ENCODE measurements around the gene CORT. TPM values are rescaled to one million over a fixed set of nuclear protein-coding genes. Genes with fewer than 3 reads are reported as not detected.

The CORT gene
- polyA plus RNA-seq, 1 donor from 2014 or later: 0.81 TPM

- Histone ChIP-seq H3K9me3 (ENCODE audit: low read length) (no peaks in the 10 kb centered on the region), H2AFZ (ENCODE audit: low read depth, low read length) (no peak overlapping the region), H3K27me3 (ENCODE audit: insufficient read depth, low read depth, low read length) (no peaks in the 10 kb centered on the region), H3K9ac (ENCODE audit: low read length) (no peak overlapping the region), H3K9me2 (ENCODE audit: insufficient read depth, low read length) (no peaks in the 10 kb centered on the region), H3F3A (ENCODE audit: insufficient read depth, low read length, poor library complexity, severe bottlenecking) (no peaks in the 10 kb centered on the region), H3K4me2 (ENCODE audit: low read length) (no peak overlapping the region), H3K79me2 (replicated peaks; ENCODE audit: insufficient read depth, low read length) (no peaks in the 10 kb centered on the region), H3K27ac (ENCODE audit: low read length) (no peak overlapping the region), H3K4me3 (ENCODE audit: low read length) (no peak overlapping the region), H3K36me3 (ENCODE audit: insufficient read depth, low read length) (no peaks in the 10 kb centered on the region), H4K20me1 (ENCODE audit: insufficient read depth) (no peaks in the 10 kb centered on the region)
- TF ChIP-seq CTCF (IDR thresholded peaks at IDR 0.05; ENCODE audit: poor library complexity, severe bottlenecking) (no peak), REST (IDR thresholded peaks at IDR 0.05; ENCODE audit: borderline replicate concordance) (no peak), RAD21 (conservative IDR thresholded peaks at IDR 0.05) (no peak), MXI1 (conservative IDR thresholded peaks at IDR 0.05; ENCODE audit: poor library complexity, severe bottlenecking) (no peak), POLR2AphosphoS5 (IDR thresholded peaks at IDR 0.05) (no peak), EP300 (conservative IDR thresholded peaks at IDR 0.05; ENCODE audit: poor library complexity, severe bottlenecking) (no peak), TAF1 (IDR thresholded peaks at IDR 0.05; ENCODE audit: low read depth) (no peak), EZH2 (IDR thresholded peaks at IDR 0.05; ENCODE audit: borderline replicate concordance, insufficient read depth, low read length, poor library complexity, severe bottlenecking) (no peak), SMC3 (conservative IDR thresholded peaks at IDR 0.05; ENCODE audit: poor library complexity) (no peak)
These were observed 28.2 kb upstream of the CORT start for GRCh38 chr1:10421637-10422036.

- Histone ChIP-seq H4K20me1 (ENCODE audit: insufficient read depth) (no peaks in the 10 kb centered on the region), H3K79me2 (replicated peaks; ENCODE audit: insufficient read depth, low read length) (no peaks in the 10 kb centered on the region), H2AFZ (ENCODE audit: low read depth, low read length) (no peak overlapping the region), H3K36me3 (ENCODE audit: insufficient read depth, low read length) (no peaks in the 10 kb centered on the region), H3K27me3 (ENCODE audit: insufficient read depth, low read depth, low read length) (no peaks in the 10 kb centered on the region), H3K27ac (ENCODE audit: low read length) (no peak overlapping the region), H3K4me2 (ENCODE audit: low read length) (no peak overlapping the region), H3K4me3 (ENCODE audit: low read length) (no peak overlapping the region), H3K9me3 (ENCODE audit: low read length) (no peaks in the 10 kb centered on the region), H3F3A (ENCODE audit: insufficient read depth, low read length, poor library complexity, severe bottlenecking) (no peaks in the 10 kb centered on the region), H3K9me2 (ENCODE audit: insufficient read depth, low read length) (no peaks in the 10 kb centered on the region), H3K9ac (ENCODE audit: low read length) (no peak overlapping the region)
- TF ChIP-seq SMC3 (conservative IDR thresholded peaks at IDR 0.05; ENCODE audit: poor library complexity): no peak
- TF ChIP-seq EZH2 (IDR thresholded peaks at IDR 0.05; ENCODE audit: borderline replicate concordance, insufficient read depth, low read length, poor library complexity, severe bottlenecking): no peak
- TF ChIP-seq TAF1 (IDR thresholded peaks at IDR 0.05; ENCODE audit: low read depth): no peak
- no peak for TF ChIP-seq CTCF (IDR thresholded peaks at IDR 0.05; ENCODE audit: poor library complexity, severe bottlenecking)
- TF ChIP-seq RAD21 (conservative IDR thresholded peaks at IDR 0.05): no peak
- no peak for TF ChIP-seq POLR2AphosphoS5 (IDR thresholded peaks at IDR 0.05)
- TF ChIP-seq REST (IDR thresholded peaks at IDR 0.05; ENCODE audit: borderline replicate concordance): no peak
These were observed 25.8 kb upstream of the CORT start for GRCh38 chr1:10424034-10424433.

Measured in neural cell (in vitro differentiated cells).